Measurements from ENCODE around the gene KAZALD1. TPM values are rescaled to one million over a fixed set of nuclear protein-coding genes. Genes with fewer than 3 reads are reported as not detected.

Gene KAZALD1
- polyA plus RNA-seq, 1 donor from 2014 or later = 1.6 TPM

DNA sequence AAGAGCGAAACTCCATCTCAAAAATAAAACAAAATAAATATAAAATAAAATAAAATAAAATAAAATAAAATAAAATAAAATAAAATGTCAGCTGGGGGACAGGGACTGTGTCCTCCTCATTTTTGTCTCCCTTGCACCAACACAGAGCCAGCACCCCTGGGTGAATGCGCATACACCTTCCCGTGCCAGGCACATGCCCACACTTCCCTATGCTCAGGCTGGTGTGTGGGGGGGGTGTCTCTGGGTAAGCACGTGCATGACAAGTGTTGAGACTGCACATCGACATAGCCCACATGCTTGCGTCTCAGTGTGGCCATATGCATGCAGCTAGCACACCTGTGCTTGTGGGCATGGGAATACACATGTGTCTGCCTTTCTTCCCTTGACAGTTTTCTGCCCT lies 44.6 kb downstream of the KAZALD1 start:
- H2AFZ ChIP-seq (ENCODE audit: low read depth, low read length) = no peak overlapping the region
- H3K36me3 ChIP-seq (ENCODE audit: insufficient read depth, low read length) = no peaks in the 10 kb centered on the region
- no peak overlapping the region for H3K4me2 ChIP-seq (ENCODE audit: low read length)
- H3K79me2 ChIP-seq (replicated peaks; ENCODE audit: insufficient read depth, low read length) = no peaks in the 10 kb centered on the region
- no peak overlapping the region for H3K27ac ChIP-seq (ENCODE audit: low read length)
- no peaks in the 10 kb centered on the region for H4K20me1 ChIP-seq (ENCODE audit: insufficient read depth)
- no peaks in the 10 kb centered on the region for H3F3A ChIP-seq (ENCODE audit: insufficient read depth, low read length, poor library complexity, severe bottlenecking)
- H3K9ac ChIP-seq (ENCODE audit: low read length) = no peak overlapping the region
- H3K9me2 ChIP-seq (ENCODE audit: insufficient read depth, low read length) = no peaks in the 10 kb centered on the region
- no peak overlapping the region for H3K4me3 ChIP-seq (ENCODE audit: low read length)
- TF ChIP-seq TAF1 (IDR thresholded peaks at IDR 0.05; ENCODE audit: low read depth) = no peak
- no peak for TF ChIP-seq MXI1 (conservative IDR thresholded peaks at IDR 0.05; ENCODE audit: poor library complexity, severe bottlenecking)
- no peak for TF ChIP-seq SMC3 (conservative IDR thresholded peaks at IDR 0.05; ENCODE audit: poor library complexity)
- no peak for TF ChIP-seq REST (IDR thresholded peaks at IDR 0.05; ENCODE audit: borderline replicate concordance)
- TF ChIP-seq POLR2AphosphoS5 (IDR thresholded peaks at IDR 0.05) = no peak
- TF ChIP-seq EP300 (conservative IDR thresholded peaks at IDR 0.05; ENCODE audit: poor library complexity, severe bottlenecking) = no peak
- no peak for TF ChIP-seq EZH2 (IDR thresholded peaks at IDR 0.05; ENCODE audit: borderline replicate concordance, insufficient read depth, low read length, poor library complexity, severe bottlenecking)
- TF ChIP-seq, protein P1, sequence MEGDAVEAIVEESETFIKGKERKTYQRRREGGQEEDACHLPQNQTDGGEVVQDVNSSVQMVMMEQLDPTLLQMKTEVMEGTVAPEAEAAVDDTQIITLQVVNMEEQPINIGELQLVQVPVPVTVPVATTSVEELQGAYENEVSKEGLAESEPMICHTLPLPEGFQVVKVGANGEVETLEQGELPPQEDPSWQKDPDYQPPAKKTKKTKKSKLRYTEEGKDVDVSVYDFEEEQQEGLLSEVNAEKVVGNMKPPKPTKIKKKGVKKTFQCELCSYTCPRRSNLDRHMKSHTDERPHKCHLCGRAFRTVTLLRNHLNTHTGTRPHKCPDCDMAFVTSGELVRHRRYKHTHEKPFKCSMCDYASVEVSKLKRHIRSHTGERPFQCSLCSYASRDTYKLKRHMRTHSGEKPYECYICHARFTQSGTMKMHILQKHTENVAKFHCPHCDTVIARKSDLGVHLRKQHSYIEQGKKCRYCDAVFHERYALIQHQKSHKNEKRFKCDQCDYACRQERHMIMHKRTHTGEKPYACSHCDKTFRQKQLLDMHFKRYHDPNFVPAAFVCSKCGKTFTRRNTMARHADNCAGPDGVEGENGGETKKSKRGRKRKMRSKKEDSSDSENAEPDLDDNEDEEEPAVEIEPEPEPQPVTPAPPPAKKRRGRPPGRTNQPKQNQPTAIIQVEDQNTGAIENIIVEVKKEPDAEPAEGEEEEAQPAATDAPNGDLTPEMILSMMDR (IDR thresholded peaks at IDR 0.05; ENCODE audit: poor library complexity, severe bottlenecking) = no peak
- no peak for TF ChIP-seq RAD21 (conservative IDR thresholded peaks at IDR 0.05)
- peaks cover 18% of the 10 kb centered on the region for H3K27me3 ChIP-seq (ENCODE audit: insufficient read depth, low read depth, low read length)
- H3K9me3 ChIP-seq (ENCODE audit: low read length) = no peaks in the 10 kb centered on the region

DNA sequence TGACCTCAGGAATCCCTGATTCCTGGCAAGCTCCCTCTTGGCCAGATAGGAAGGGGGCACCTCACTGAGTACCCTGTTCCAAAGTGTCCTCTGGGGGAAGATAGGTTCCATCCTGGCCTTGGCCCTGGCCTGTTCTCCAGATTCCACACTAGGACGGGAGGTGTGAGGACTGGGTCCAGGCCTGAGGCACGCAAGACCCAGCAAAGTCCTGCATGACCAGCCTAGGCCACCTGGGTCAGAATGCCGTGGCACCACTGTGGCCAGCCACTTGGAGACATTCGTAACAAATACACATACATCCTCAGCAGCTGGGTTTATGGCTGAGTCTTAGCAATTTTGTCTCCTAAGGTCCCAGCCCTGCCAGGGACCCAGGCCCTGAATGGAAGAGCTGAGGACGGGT lies 46.0 kb downstream of the KAZALD1 start:
- no peaks in the 10 kb centered on the region for H3K9me3 ChIP-seq (ENCODE audit: low read length)
- H3K4me2 ChIP-seq (ENCODE audit: low read length) = no peak overlapping the region
- no peaks in the 10 kb centered on the region for H3F3A ChIP-seq (ENCODE audit: insufficient read depth, low read length, poor library complexity, severe bottlenecking)
- peaks cover 14% of the 10 kb centered on the region for H3K27me3 ChIP-seq (ENCODE audit: insufficient read depth, low read depth, low read length)
- H2AFZ ChIP-seq (ENCODE audit: low read depth, low read length) = no peak overlapping the region
- H4K20me1 ChIP-seq (ENCODE audit: insufficient read depth) = no peaks in the 10 kb centered on the region
- H3K36me3 ChIP-seq (ENCODE audit: insufficient read depth, low read length) = no peaks in the 10 kb centered on the region
- H3K27ac ChIP-seq (ENCODE audit: low read length) = no peak overlapping the region
- H3K4me3 ChIP-seq (ENCODE audit: low read length) = no peak overlapping the region
- TF ChIP-seq POLR2AphosphoS5 (IDR thresholded peaks at IDR 0.05) (no peak), REST (IDR thresholded peaks at IDR 0.05; ENCODE audit: borderline replicate concordance) (no peak), EP300 (conservative IDR thresholded peaks at IDR 0.05; ENCODE audit: poor library complexity, severe bottlenecking) (no peak), SMC3 (conservative IDR thresholded peaks at IDR 0.05; ENCODE audit: poor library complexity) (no peak), TAF1 (IDR thresholded peaks at IDR 0.05; ENCODE audit: low read depth) (no peak), MXI1 (conservative IDR thresholded peaks at IDR 0.05; ENCODE audit: poor library complexity, severe bottlenecking) (no peak), RAD21 (conservative IDR thresholded peaks at IDR 0.05) (no peak), EZH2 (IDR thresholded peaks at IDR 0.05; ENCODE audit: borderline replicate concordance, insufficient read depth, low read length, poor library complexity, severe bottlenecking) (no peak)
- TF ChIP-seq, protein P1 (IDR thresholded peaks at IDR 0.05; ENCODE audit: poor library complexity, severe bottlenecking) = no peak
- no peaks in the 10 kb centered on the region for H3K9me2 ChIP-seq (ENCODE audit: insufficient read depth, low read length)
- H3K9ac ChIP-seq (ENCODE audit: low read length) = no peak overlapping the region
- no peaks in the 10 kb centered on the region for H3K79me2 ChIP-seq (replicated peaks; ENCODE audit: insufficient read depth, low read length)
